ENCODE results near the gene KRT73.

Gene KRT73

GRCh38 chr12:52618216-52618615 lies at the start of gene KRT73:
KRT73 (minus strand) TSS chr12:52618559; CDS start chr12:52618524, 35 bp downstream.
- DNase-seq: no peak

- DNase-seq: no peak
Observed at GRCh38 chr12:52667931-52668330, 49.6 kb upstream of the KRT73 start.

- no peak for DNase-seq
Observed at GRCh38 chr12:52667509-52667908, 49.1 kb upstream of the KRT73 start.

- DNase-seq: no peak
Observed at GRCh38 chr12:52666471-52666870, 48.1 kb upstream of the KRT73 start.

GRCh38 chr12:52663420-52663819 lies 45.1 kb upstream of the KRT73 start:
- DNase-seq: no peak

GRCh38 chr12:52662918-52663229 lies 44.5 kb upstream of the KRT73 start:
- DNase-seq: no peak

GRCh38 chr12:52662093-52662917 lies 43.9 kb upstream of the KRT73 start:
- no peak for DNase-seq

GRCh38 chr12:52661668-52662067 lies 43.3 kb upstream of the KRT73 start:
- DNase-seq: no peak

GRCh38 chr12:52660934-52661499 lies 42.7 kb upstream of the KRT73 start:
- DNase-seq: no peak

- no peak for DNase-seq
Observed at GRCh38 chr12:52659951-52660350, 41.6 kb upstream of the KRT73 start.

- no peak for DNase-seq
Observed at GRCh38 chr12:52659395-52659794, 41.0 kb upstream of the KRT73 start.

- DNase-seq: no peak
Observed at GRCh38 chr12:52658196-52658595, 39.8 kb upstream of the KRT73 start.

GRCh38 chr12:52657250-52657902 lies 39.0 kb upstream of the KRT73 start:
- DNase-seq: no peak

GRCh38 chr12:52656616-52657015 lies 38.3 kb upstream of the KRT73 start:
- no peak for DNase-seq

- no peak for DNase-seq
Observed at GRCh38 chr12:52655720-52656124, 37.4 kb upstream of the KRT73 start.

GRCh38 chr12:52655251-52655650 lies 36.9 kb upstream of the KRT73 start:
- no peak for DNase-seq

GRCh38 chr12:52651726-52652261 lies 33.4 kb upstream of the KRT73 start, which contains the start of gene KRT2:
KRT2 (minus strand) TSS chr12:52652211; CDS start chr12:52652142, 69 bp downstream.
- DNase-seq: no peak

GRCh38 chr12:52650520-52651081 lies 32.2 kb upstream of the KRT73 start:
- no peak for DNase-seq

GRCh38 chr12:52649066-52649465 lies 30.7 kb upstream of the KRT73 start:
- no peak for DNase-seq

- DNase-seq: no peak
Observed at GRCh38 chr12:52648012-52648550, 29.7 kb upstream of the KRT73 start.

GRCh38 chr12:52647601-52648000 lies 29.2 kb upstream of the KRT73 start:
- DNase-seq: no peak

GRCh38 chr12:52646613-52647012 lies 28.3 kb upstream of the KRT73 start:
- DNase-seq: no peak

GRCh38 chr12:52645982-52646381 lies 27.6 kb upstream of the KRT73 start:
- DNase-seq: no peak

Measured in activated CD4-positive, alpha-beta T cell treated with anti-CD3 and anti-CD28 coated beads for 4 hours (primary cell).